PFSK-1 (cell line): ENCODE results near the gene MOSMO.

Experiments used
- POLR2AphosphoS5 ChIP-seq: IDR thresholded peaks from 2 replicates; pipeline ENCODE4 v1.6.1; 2012; ENCODE audit warnings: low read depth, mild to moderate bottlenecking, control low read depth, low read length, moderate library complexity
- SIN3A ChIP-seq: IDR thresholded peaks from 2 replicates; pipeline ENCODE4 v1.6.1; 2012; ENCODE audit warnings: mild to moderate bottlenecking, low read length, moderate library complexity, borderline replicate concordance; ENCODE audit not compliant: insufficient read depth
- TAF1 ChIP-seq: IDR thresholded peaks from 2 replicates; pipeline ENCODE4 v1.6.1; 2012; ENCODE audit warnings: low read length, control low read depth, borderline replicate concordance; ENCODE audit not compliant: insufficient read depth

DNA sequence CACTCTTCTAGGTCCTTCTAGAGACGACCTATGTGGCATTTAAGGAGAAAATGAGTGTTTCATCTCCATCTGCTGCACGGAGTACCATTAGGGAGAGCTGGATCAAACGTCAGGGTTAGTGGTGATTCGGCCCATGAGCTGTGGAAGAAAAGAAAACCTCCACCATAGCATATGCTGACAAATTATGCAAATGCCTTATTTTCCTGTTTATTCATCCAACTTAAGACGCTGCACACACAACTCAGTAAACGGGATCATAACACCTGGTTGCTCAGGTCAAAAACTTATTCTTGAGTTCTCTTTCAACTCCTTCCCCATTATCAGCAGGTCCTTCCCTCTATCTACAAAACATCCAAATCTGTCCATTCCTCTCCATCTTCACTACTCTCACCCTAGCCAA lies 1.3 kb upstream of the MOSMO start:
- TF ChIP-seq TAF1: no peak
- TF ChIP-seq POLR2AphosphoS5: no peak
- TF ChIP-seq SIN3A: no peak
